HEK293T (cell line): Measurements from ENCODE around the gene CD99.

Experiments
- ARNT ChIP-seq: fragments of 450-650 bp; IDR thresholded peaks from 2 replicates; pipeline ENCODE4 v1.6.1; 2017; ENCODE audit warnings: mild to moderate bottlenecking
- CTBP1 ChIP-seq: fragments of 450-650 bp; IDR thresholded peaks from 2 replicates; pipeline ENCODE4 v1.6.1; 2016; ENCODE audit warnings: borderline replicate concordance
- FOXA1 ChIP-seq: fragments of 450-650 bp; IDR thresholded peaks from 2 replicates; pipeline ENCODE4 v1.6.1; 2016; ENCODE audit warnings: mild to moderate bottlenecking
- FOXK2 ChIP-seq: fragments of 450-650 bp; IDR thresholded peaks from 2 replicates; pipeline ENCODE4 v1.6.1; 2016; ENCODE audit warnings: mild to moderate bottlenecking
- FOXM1 ChIP-seq: fragments of 450-650 bp; IDR thresholded peaks from 2 replicates; pipeline ENCODE4 v1.6.1; 2017; ENCODE audit warnings: mild to moderate bottlenecking, borderline replicate concordance
- HDGF ChIP-seq: fragments of 450-650 bp; IDR thresholded peaks from 2 replicates; pipeline ENCODE4 v1.6.1; 2017; ENCODE audit warnings: antibody characterized with exemption, borderline replicate concordance
- NFRKB ChIP-seq: fragments of 450-650 bp; IDR thresholded peaks from 2 replicates; pipeline ENCODE4 v1.6.1; 2016; ENCODE audit warnings: mild to moderate bottlenecking, moderate library complexity
- SUZ12 ChIP-seq: fragments of 450-650 bp; IDR thresholded peaks from 2 replicates; pipeline ENCODE4 v1.6.1; 2016; ENCODE audit warnings: mild to moderate bottlenecking
- TARDBP ChIP-seq: fragments of 450-650 bp; IDR thresholded peaks from 2 replicates; pipeline ENCODE4 v1.6.1; 2016
- TF ChIP-seq, protein P1 (sequence below): fragments of 450-650 bp; IDR thresholded peaks from 2 replicates; pipeline ENCODE4 v1.6.1; 2016

DNA sequence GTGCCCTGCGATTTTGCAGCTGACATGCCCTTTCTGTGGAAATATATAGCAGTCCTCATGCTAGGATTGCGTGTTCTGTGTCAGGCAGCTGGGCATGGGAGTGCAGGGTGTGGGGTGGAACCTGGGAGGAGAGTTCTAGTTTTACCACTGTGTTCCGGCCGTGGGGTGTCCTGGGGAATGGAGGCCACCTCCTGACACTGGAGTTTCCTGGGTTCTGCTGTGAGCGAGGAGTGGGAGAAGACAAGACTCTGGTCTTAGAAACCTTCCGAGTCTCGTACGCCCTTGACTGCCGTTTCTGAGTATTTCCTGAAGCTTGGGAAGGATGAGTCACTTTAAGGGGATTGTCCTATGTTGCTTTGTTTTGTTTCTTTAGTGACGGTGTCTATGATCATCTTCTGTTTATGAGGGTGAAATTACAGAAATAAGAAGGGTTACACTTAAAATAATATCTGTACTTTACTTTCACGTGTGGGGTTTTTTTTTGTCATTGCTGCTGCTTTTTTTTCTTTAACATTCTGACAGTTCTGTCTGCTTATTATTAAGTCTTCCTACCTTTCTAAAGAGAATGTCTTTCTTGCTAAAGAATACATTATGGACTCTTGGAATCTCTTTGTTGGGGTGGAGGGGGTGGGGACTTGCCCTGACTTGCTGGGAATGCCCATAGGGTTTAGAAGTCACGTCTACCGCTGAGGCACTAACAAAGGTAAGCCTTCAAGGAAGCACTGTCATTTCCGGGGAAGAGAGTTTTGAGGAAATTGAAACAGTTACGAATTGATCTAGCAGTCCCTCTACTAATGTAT lies 19.1 kb downstream of the CD99 start:
- TF ChIP-seq NFRKB (no peak), HDGF (no peak), SUZ12 (no peak), TARDBP (no peak), CTBP1 (no peak), ARNT (no peak), FOXK2 (no peak), FOXA1 (no peak), FOXM1 (no peak)
- TF ChIP-seq, protein P1, sequence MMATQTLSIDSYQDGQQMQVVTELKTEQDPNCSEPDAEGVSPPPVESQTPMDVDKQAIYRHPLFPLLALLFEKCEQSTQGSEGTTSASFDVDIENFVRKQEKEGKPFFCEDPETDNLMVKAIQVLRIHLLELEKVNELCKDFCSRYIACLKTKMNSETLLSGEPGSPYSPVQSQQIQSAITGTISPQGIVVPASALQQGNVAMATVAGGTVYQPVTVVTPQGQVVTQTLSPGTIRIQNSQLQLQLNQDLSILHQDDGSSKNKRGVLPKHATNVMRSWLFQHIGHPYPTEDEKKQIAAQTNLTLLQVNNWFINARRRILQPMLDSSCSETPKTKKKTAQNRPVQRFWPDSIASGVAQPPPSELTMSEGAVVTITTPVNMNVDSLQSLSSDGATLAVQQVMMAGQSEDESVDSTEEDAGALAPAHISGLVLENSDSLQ, result no peak
